HepG2 (cell line): ENCODE measurements around the gene NINL. TPM values are rescaled to one million over a fixed set of nuclear protein-coding genes. Genes with fewer than 3 reads are reported as not detected.

Experiments used
- ARID5B ChIP-seq: IDR thresholded peaks from 2 replicates; pipeline ENCODE4 v1.4.0; 2020; ENCODE audit warnings: mild to moderate bottlenecking, missing genetic modification reagents
- ATF2 ChIP-seq: sonication (generic); formaldehyde crosslinking; IDR thresholded peaks from 2 replicates; pipeline ENCODE4 v1.4.0; 2020; ENCODE audit warnings: missing genetic modification reagents
- BORCS8-MEF2B ChIP-seq: sonication (generic); formaldehyde crosslinking; IDR thresholded peaks from 2 replicates; pipeline ENCODE4 v1.8.0; 2022; ENCODE audit warnings: mild to moderate bottlenecking, missing genetic modification reagents
- DZIP1 ChIP-seq: sonication (generic); formaldehyde crosslinking; IDR thresholded peaks from 2 replicates; pipeline ENCODE4 v1.5.0; 2020; ENCODE audit warnings: mild to moderate bottlenecking, missing genetic modification reagents
- GFI1 ChIP-seq: sonication (generic); formaldehyde crosslinking; IDR thresholded peaks from 2 replicates; pipeline ENCODE4 v1.5.0; 2020; ENCODE audit warnings: missing genetic modification reagents, mild to moderate bottlenecking, borderline replicate concordance
- HOXA5 ChIP-seq: sonication (generic); formaldehyde crosslinking; IDR thresholded peaks from 2 replicates; pipeline ENCODE4 v1.4.0; 2020; ENCODE audit warnings: missing genetic modification reagents
- MAFF ChIP-seq: IDR thresholded peaks from 2 replicates; pipeline ENCODE4 v1.6.1; 2011; ENCODE audit warnings: low read depth, low read length, improper control_type of control experiment
- MNT ChIP-seq: fragments of 450-650 bp; IDR thresholded peaks from 2 replicates; pipeline ENCODE4 v1.6.1; 2016
- MXD4 ChIP-seq: IDR thresholded peaks from 2 replicates; pipeline ENCODE4 v1.6.1; 2016; ENCODE audit warnings: mild to moderate bottlenecking, missing biosample characterization, missing genetic modification reagents
- RAD21 ChIP-seq: fragments of 450-650 bp; formaldehyde crosslinking; IDR thresholded peaks from 2 replicates; pipeline ENCODE4 v1.5.0; 2020; ENCODE audit warnings: mild to moderate bottlenecking
- SMC3 ChIP-seq: IDR thresholded peaks from 2 replicates; pipeline ENCODE4 v1.6.1; 2011; ENCODE audit warnings: low read length, improper control_type of control experiment
- SP2 ChIP-seq: sonication (generic); formaldehyde crosslinking; IDR thresholded peaks from 2 replicates; pipeline ENCODE4 v1.5.1; 2020; ENCODE audit warnings: mild to moderate bottlenecking, missing genetic modification reagents
- TAF1 ChIP-seq: sonication (generic); formaldehyde crosslinking; IDR thresholded peaks from 2 replicates; pipeline ENCODE4 v1.4.0; 2020; ENCODE audit warnings: missing genetic modification reagents
- TARDBP ChIP-seq: sonication (generic); formaldehyde crosslinking; IDR thresholded peaks from 2 replicates; pipeline ENCODE4 v1.8.0; 2022; ENCODE audit warnings: mild to moderate bottlenecking, missing genetic modification reagents
- THYN1 ChIP-seq: sonication (generic); formaldehyde crosslinking; IDR thresholded peaks from 2 replicates; pipeline ENCODE4 v1.8.1; 2023; ENCODE audit warnings: low read depth, mild to moderate bottlenecking, moderate library complexity, missing genetic modification reagents, borderline replicate concordance
- ZNF549 ChIP-seq: sonication (generic); formaldehyde crosslinking; IDR thresholded peaks from 2 replicates; pipeline ENCODE4 v1.5.0; 2020; ENCODE audit warnings: missing genetic modification reagents
- ZNF558 ChIP-seq: sonication (generic); formaldehyde crosslinking; IDR thresholded peaks from 2 replicates; pipeline ENCODE4 v1.9.0; 2022; ENCODE audit warnings: mild to moderate bottlenecking, missing genetic modification reagents, borderline replicate concordance
- ZNF770 ChIP-seq: sonication (generic); formaldehyde crosslinking; IDR thresholded peaks from 2 replicates; pipeline ENCODE4 v1.5.0; 2020; ENCODE audit warnings: mild to moderate bottlenecking, missing genetic modification reagents
- ZNF879 ChIP-seq: sonication (generic); formaldehyde crosslinking; IDR thresholded peaks from 2 replicates; pipeline ENCODE4 v1.8.1; 2023; ENCODE audit warnings: missing genetic modification reagents
- polyA plus RNA-seq, 8 experiments: library from polyadenylated mRNA; depleted of rRNA in 3 of 8; stranded (reverse) in 7 of 8; unstranded in 1 of 8; fragments of >200 nt; fragmentation: Illumina TruSeq in 4 of 8; extraction: Trizol in 4 of 8; gene quantifications; 2 replicates each; pipeline versions ENCODE4 v1.2.1 to v1.2.3, GENCODE V29; 2011 to 2016; ENCODE audit warnings: low read depth in 4 of 8, missing spikeins in 1 of 8, mixed read lengths in 1 of 8; ENCODE audit not compliant: insufficient read depth in 1 of 8
- total RNA-seq, 5 experiments: library from RNA; depleted of rRNA; stranded (reverse); fragments of >200 nt; fragmentation: Illumina TruSeq; extraction: Trizol; gene quantifications; 2 replicates each; pipeline ENCODE4 v1.2.3, GENCODE V29; 2016; ENCODE audit warnings: low read depth in 1 of 5

Gene NINL
- total and polyA plus RNA-seq, 2 of the 13 experiments (the other 11 are each of a cell fraction or from before 2014, with no cell fraction given): 32.3 to 34.3 TPM

GRCh38 chr20:25565578-25566157 lies 19.7 kb downstream of the NINL start (continued):
- TF ChIP-seq ARID5B (no peak), TAF1 (no peak), SMC3 (peak; percentile 41; the same call in 1 of the 2 replicates), DZIP1 (CRISPR knock-in tag) (no peak), BORCS8-MEF2B (CRISPR knock-in tag) (no peak), ZNF770 (0 out of 2 replicates have a peak, but pooled peaks have one; percentile 18), MNT (no peak), THYN1 (CRISPR knock-in tag) (no peak), ATF2 (CRISPR knock-in tag) (0 out of 2 replicates have a peak, but pooled peaks have one; percentile 33), SP2 (no peak), ZNF558 (CRISPR knock-in tag) (no peak), MAFF (no peak), GFI1 (CRISPR knock-in tag) (no peak), ZNF549 (CRISPR knock-in tag) (no peak), HOXA5 (CRISPR knock-in tag) (0 out of 2 replicates have a peak, but pooled peaks have one; percentile 22), TARDBP (no peak), MXD4 (CRISPR knock-in tag) (no peak), RAD21 (0 out of 2 replicates have a peak, but pooled peaks have one; percentile 8), ZNF879 (no peak)
